Skeletal muscle satellite cell (primary cell): ENCODE measurements around the gene GPRC5C.

Experiments used
- H3K27me3 ChIP-seq: 2 replicates; pipeline ENCODE4 v1.7.0; 2013; ENCODE audit warnings: low read length; ENCODE audit not compliant: control insufficient read depth, insufficient read depth
- H3K36me3 ChIP-seq: 2 replicates; pipeline ENCODE4 v1.7.0; 2013; ENCODE audit warnings: mild to moderate bottlenecking, control low read depth, low read length; ENCODE audit not compliant: insufficient read depth
- H3K4me1 ChIP-seq: 2 replicates; pipeline ENCODE4 v1.7.0; 2013; ENCODE audit warnings: low read length; ENCODE audit not compliant: control insufficient read depth, insufficient read depth
- H3K4me2 ChIP-seq: 2 replicates; pipeline ENCODE4 v1.7.0; 2013; ENCODE audit warnings: mild to moderate bottlenecking, low read length
- H3K4me3 ChIP-seq: 2 replicates; pipeline ENCODE4 v1.7.0; 2013; ENCODE audit warnings: low read length
- H3K9ac ChIP-seq: 2 replicates; pipeline ENCODE4 v1.7.0; 2013; ENCODE audit warnings: mild to moderate bottlenecking, low read depth, low read length, moderate library complexity
- H3K9me3 ChIP-seq: replicated peaks from 2 replicates; pipeline ENCODE4 v1.7.0; 2013; ENCODE audit warnings: mild to moderate bottlenecking, control low read depth, low read length

GPRC5C gene

GRCh38 chr17:74455821-74456220, 23.9 kb downstream of the GPRC5C start:
- peaks cover 6% of the 10 kb centered on the region for H3K4me1 ChIP-seq
- no peak overlapping the region for H3K4me2 ChIP-seq
- no peaks in the 10 kb centered on the region for H3K36me3 ChIP-seq
- H3K27me3 ChIP-seq, result peaks cover 8% of the 10 kb centered on the region
- H3K9me3 ChIP-seq, result no peaks in the 10 kb centered on the region
- H3K4me3 ChIP-seq, result no peak overlapping the region
- H3K9ac ChIP-seq, result no peak overlapping the region

GRCh38 chr17:74457146-74457819, 25.4 kb downstream of the GPRC5C start:
- H3K9ac ChIP-seq, result no peak overlapping the region
- H3K4me1 ChIP-seq, result peaks cover 6% of the 10 kb centered on the region
- no peak overlapping the region for H3K4me2 ChIP-seq
- H3K36me3 ChIP-seq, result no peaks in the 10 kb centered on the region
- peaks cover 4% of the 10 kb centered on the region for H3K27me3 ChIP-seq
- H3K4me3 ChIP-seq, result no peak overlapping the region
- no peaks in the 10 kb centered on the region for H3K9me3 ChIP-seq

- no peaks in the 10 kb centered on the region for H3K36me3 ChIP-seq
- no peak overlapping the region for H3K4me2 ChIP-seq
- no peaks in the 10 kb centered on the region for H3K9me3 ChIP-seq
- H3K9ac ChIP-seq, result no peak overlapping the region
- no peak overlapping the region for H3K4me3 ChIP-seq
- H3K27me3 ChIP-seq, result no peaks in the 10 kb centered on the region
- peaks cover 6% of the 10 kb centered on the region for H3K4me1 ChIP-seq
These were observed 25.9 kb downstream of the GPRC5C start for GRCh38 chr17:74457820-74458166.

DNA sequence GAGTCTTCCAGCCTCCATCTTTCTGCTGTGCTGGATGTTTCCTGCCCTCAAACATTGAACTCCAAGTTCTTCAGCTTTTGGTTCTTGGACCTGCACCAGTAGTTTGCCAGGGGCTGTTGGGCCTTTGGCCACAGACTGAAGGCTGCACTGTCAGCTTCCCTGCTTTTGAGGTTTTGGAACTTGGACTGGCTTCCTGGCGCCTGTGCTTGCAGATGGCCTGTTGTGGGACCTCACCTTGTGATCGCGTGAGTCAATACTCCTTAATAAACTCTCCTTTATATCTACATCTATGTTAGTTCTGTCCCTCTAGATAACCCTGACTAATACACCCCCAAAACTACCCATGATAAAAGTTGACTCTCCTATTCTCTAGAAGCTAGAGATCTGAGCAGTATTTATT, 26.9 kb downstream of the GPRC5C start:
- Histone ChIP-seq H3K27me3 (no peaks in the 10 kb centered on the region), H3K4me2 (no peak overlapping the region), H3K9me3 (no peaks in the 10 kb centered on the region), H3K9ac (no peak overlapping the region), H3K4me3 (no peak overlapping the region), H3K36me3 (no peaks in the 10 kb centered on the region), H3K4me1 (peaks cover 6% of the 10 kb centered on the region)

- no peak overlapping the region for H3K4me2 ChIP-seq
- H3K36me3 ChIP-seq, result no peaks in the 10 kb centered on the region
- no peaks in the 10 kb centered on the region for H3K9me3 ChIP-seq
- no peak overlapping the region for H3K4me3 ChIP-seq
- H3K9ac ChIP-seq, result no peak overlapping the region
- no peaks in the 10 kb centered on the region for H3K27me3 ChIP-seq
- no peaks in the 10 kb centered on the region for H3K4me1 ChIP-seq
These were observed 27.7 kb downstream of the GPRC5C start for GRCh38 chr17:74459622-74460021.

DNA sequence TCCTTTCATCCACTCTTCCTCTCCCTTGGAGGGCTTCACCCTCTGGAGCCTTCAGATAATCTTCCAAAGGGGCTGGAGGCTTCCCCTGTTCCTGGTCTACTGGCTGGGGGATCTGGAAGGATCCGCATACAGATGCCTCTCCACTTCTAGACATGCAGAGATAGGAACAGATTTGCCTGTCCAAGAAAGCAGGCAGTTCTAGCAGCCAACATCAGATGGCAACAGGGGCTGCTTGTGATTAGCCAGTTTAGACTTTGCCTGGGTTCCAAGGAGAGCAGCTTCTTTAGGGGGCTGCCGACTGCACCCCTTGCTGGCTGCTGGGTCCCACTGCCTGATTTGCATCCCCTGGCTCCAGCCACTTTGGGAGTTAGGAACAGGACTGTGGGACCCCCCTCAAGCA, 28.4 kb downstream of the GPRC5C start:
- H3K27me3 ChIP-seq, result no peaks in the 10 kb centered on the region
- H3K9ac ChIP-seq, result no peak overlapping the region
- no peak overlapping the region for H3K4me3 ChIP-seq
- no peaks in the 10 kb centered on the region for H3K9me3 ChIP-seq
- H3K36me3 ChIP-seq, result no peaks in the 10 kb centered on the region
- H3K4me1 ChIP-seq, result no peaks in the 10 kb centered on the region
- H3K4me2 ChIP-seq, result no peak overlapping the region

GRCh38 chr17:74460996-74461395, 29.1 kb downstream of the GPRC5C start:
- Histone ChIP-seq H3K27me3 (no peaks in the 10 kb centered on the region), H3K9me3 (no peaks in the 10 kb centered on the region), H3K4me2 (no peak overlapping the region), H3K9ac (no peak overlapping the region), H3K36me3 (no peaks in the 10 kb centered on the region), H3K4me1 (no peaks in the 10 kb centered on the region), H3K4me3 (no peak overlapping the region)

- Histone ChIP-seq H3K9ac (no peak overlapping the region), H3K4me3 (no peak overlapping the region), H3K4me2 (no peak overlapping the region), H3K36me3 (no peaks in the 10 kb centered on the region), H3K4me1 (no peaks in the 10 kb centered on the region), H3K27me3 (no peaks in the 10 kb centered on the region), H3K9me3 (no peaks in the 10 kb centered on the region)
These were observed 29.7 kb downstream of the GPRC5C start for GRCh38 chr17:74461611-74462010.

- Histone ChIP-seq H3K4me2 (no peak overlapping the region), H3K36me3 (no peaks in the 10 kb centered on the region), H3K4me1 (no peaks in the 10 kb centered on the region), H3K9me3 (no peaks in the 10 kb centered on the region), H3K4me3 (no peak overlapping the region), H3K27me3 (no peaks in the 10 kb centered on the region), H3K9ac (no peak overlapping the region)
These were observed 33.0 kb downstream of the GPRC5C start for GRCh38 chr17:74464730-74465377.

DNA sequence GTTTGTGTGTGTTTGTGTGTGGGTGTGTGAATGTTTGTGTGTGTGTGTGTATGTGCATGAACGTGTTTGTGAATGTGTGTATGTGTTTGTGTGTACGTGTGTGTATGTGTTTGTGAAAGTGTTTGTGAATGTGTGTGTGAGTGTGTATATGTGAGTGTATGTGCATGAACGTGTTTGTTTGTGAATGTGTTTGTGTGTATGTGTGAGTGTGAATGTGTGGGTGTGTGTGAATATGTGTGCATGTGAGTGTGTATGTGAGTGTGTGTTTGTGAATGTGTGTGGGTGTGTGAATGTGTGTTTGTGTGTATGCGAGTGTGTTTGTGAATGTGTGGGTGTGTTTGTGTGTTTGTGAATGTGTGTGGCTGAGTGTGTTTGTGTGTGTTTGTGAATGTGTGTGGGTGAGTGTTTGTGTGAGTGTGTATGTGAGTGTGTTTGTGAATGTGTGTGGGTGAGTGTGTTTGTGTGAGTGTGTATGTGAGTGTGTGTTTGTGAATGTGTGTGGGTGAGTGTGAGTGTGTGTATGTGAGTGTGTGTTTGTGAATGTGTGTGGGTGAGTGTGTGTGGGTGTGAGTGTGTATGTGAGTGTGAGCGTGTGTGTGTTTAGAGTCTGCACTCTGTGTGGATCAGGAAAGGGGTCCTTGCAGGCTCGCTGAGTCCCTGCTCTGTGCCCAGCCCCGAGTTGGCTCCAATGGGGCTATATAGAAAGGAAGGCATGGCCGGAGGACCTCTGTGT, 33.7 kb downstream of the GPRC5C start:
- no peak overlapping the region for H3K9ac ChIP-seq
- no peak overlapping the region for H3K4me3 ChIP-seq
- no peaks in the 10 kb centered on the region for H3K36me3 ChIP-seq
- H3K9me3 ChIP-seq, result no peaks in the 10 kb centered on the region
- H3K27me3 ChIP-seq, result no peaks in the 10 kb centered on the region
- H3K4me1 ChIP-seq, result no peaks in the 10 kb centered on the region
- H3K4me2 ChIP-seq, result no peak overlapping the region

- Histone ChIP-seq H3K4me1 (no peaks in the 10 kb centered on the region), H3K4me2 (no peak within 1 kb of the TSS), H3K36me3 (no peaks in the 10 kb centered on the region), H3K27me3 (no peaks in the 10 kb centered on the region), H3K4me3 (no peak within 1 kb of the TSS), H3K9ac (no peak within 1 kb of the TSS), H3K9me3 (no peaks in the 10 kb centered on the region)
These were observed 34.4 kb downstream of the GPRC5C start, which contains the start of gene CD300A for GRCh38 chr17:74466111-74466827. Gene CD300A, plus strand, starts transcription at chr17:74466634. Its CDS starts 70 bp downstream, at chr17:74466704.
